ENCODE results near the gene KRTAP10-7.

GRCh38 chr21:44568667-44569556 lies 31.5 kb upstream of the KRTAP10-7 start:
- TF ChIP-seq CTCF (IDR thresholded peaks at IDR 0.05) (no peak), ZFX (IDR thresholded peaks at IDR 0.05; ENCODE audit: borderline replicate concordance) (no peak)

Measured in 22Rv1 (cell line).